Frontal cortex (tissue), 4 donors: ENCODE measurements around the gene CLDN18. TPM values are rescaled to one million over a fixed set of nuclear protein-coding genes. Genes with fewer than 3 reads are reported as not detected.

Source experiments
- DNase-seq, 2 donors: peaks; one replicate each; pipeline ENCODE4 v3.0.0; 2012; ENCODE audit warnings: low spot score in 2 of 2
- FAIRE-seq: peaks from 2 replicates; lab custom pipeline; 2012; peaks lifted over from hg19 to GRCh38; lab: Jason Lieb, UNC
- total RNA-seq: library from RNA; depleted of rRNA; stranded (reverse); fragments of >200 nt; gene quantifications from one replicate; pipeline ENCODE4 v1.2.3, GENCODE V29; 2014
- donor health status: control.
- donor health status: control.
- donor health status: control.

Gene CLDN18
- not detected for total RNA-seq

DNA sequence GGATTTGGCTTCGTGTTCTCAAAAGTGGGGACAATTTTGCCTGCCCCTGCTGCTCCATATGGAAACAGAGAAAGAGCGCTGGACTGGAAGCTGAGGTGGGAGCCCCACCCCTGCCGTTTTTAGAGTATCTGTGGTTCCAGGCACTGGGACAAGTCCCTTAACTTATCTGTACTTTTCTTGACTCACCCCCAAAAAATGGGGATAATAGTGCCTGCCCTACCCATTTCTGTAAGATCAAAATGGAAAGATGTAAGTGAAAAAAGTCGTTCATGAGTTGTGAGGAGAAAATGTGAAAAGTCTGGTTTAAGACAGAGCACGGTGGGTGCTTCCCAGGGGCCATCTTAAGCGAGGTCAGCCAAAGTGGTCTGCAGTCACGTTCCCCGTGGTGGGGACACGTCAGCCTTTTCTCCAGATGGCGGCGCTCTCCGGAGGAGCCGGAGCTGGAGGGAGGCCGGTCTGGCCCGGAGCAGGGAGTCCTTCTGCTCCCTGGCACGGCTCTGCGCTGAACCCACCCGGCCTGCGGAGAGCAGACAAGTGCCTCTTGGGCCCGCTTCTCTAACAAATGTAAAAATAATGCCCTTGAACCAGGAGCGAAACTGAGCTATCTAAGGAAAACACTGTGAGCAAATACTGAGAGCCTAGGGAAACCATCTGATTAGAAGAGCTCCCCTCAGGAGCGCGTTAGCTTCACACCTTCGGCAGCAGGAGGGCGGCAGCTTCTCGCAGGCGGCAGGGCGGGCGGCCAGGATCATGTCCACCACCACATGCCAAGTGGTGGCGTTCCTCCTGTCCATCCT, at the start of gene CLDN18:
Gene CLDN18, plus strand, starts transcription at position 690 of the 797 bp plus-strand sequence. Its CDS starts 61 bp downstream, at position 751.
- DNase-seq (no peak), FAIRE-seq (no peak)

DNA sequence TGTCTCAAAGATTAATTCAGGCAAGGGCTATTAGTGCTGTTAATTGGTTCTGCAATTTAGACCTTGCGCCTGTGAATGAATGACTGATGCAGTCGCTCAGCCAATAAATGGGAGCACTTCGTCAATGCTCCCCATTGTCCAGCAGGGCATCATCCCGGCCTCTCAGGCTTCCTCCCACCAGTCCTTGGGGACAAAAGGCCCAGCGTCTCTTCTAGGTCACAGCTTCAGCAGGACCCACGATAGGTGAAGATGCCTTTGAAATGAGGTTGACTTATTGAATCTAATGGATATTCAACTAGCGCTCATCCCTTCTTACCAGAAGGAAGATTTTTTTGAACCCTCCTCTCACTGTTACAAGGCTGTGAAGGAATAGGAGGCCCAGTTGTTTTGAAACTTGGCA, 47.7 kb upstream of the CLDN18 start:
- no peak for DNase-seq
- FAIRE-seq: no peak

DNA sequence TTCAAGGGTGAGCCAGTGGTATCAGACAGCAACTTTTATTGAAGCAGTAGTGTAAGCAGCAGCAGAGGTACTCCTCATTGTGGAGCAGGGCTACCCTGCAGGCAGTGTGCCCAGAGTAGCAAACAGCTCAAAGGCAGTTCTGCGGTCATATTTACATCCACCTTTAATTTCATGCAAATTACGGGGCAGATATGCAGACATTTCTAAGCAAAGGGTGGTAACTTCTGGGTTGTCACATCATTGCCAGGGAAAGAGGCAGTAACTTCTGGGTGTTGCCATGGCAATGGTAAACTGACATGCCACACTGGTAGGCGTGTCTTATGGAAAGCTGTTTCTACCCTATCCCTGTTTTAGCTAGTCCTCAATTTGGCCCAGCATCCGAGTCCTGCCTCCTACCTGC, 46.5 kb upstream of the CLDN18 start:
- no peak for DNase-seq
- FAIRE-seq: no peak

DNA sequence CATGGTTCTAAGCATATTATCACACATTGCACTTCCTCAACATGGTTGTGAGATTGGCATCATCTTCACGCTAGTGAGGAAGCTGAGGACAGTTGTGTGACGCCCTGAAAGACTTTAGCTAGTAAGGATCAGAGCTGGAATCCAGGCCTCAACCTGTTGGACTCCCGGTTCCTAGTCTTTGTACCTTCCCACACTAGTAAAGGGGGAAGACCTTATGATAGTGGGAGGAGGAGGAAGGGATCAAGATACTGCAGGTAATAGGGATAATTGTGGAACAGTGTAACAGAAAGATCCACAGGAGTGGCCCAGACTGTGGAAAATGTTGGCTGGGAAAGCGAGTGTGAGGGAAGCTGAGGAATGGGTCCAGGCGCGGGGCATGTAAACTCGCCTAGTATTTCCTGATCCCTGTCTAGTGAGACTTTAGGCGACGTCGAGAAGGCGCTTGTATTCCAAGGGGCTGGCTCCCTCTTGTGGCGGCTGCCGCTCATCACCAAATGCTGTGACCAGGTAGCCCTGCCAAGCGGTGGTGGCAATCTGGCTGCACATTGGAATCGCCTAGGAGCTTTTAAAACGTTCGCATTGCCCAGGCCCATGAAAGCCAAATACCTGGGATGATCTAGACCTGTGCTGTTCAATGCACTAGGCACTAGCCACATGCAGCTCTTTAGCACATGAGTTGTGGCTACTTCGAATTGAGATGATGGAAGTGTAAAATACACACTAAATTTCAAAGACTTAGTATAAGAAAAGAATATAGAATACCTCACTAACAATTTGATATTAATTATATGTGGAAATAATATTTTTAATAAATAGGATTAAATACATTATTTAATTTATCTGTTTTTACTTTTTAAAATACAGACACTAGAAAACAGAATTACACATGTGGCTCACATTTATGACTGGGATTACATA, 38.8 kb upstream of the CLDN18 start:
- FAIRE-seq: peak; percentile 50
- DNase-seq: peak; percentile 4 to 34

DNA sequence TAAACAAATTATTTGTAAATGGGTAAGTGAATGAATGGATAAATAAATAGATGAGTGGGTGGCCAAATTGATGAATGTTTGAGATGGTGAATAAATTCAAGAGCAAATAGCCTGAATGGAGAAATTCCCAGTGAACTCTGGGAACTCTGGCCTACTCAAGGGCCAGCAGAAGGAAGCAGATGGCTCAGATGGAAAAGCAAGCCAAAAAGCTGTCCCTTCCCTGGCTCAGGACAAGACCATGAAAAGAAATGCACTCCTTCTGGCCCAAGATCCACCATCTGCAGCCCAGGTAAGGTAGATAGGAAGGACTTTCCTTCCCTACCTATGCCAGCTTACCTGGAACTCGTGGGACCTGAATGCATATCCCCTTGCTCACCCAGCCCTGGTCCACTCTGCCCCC, 37.6 kb upstream of the CLDN18 start:
- FAIRE-seq: no peak
- DNase-seq: no peak

DNA sequence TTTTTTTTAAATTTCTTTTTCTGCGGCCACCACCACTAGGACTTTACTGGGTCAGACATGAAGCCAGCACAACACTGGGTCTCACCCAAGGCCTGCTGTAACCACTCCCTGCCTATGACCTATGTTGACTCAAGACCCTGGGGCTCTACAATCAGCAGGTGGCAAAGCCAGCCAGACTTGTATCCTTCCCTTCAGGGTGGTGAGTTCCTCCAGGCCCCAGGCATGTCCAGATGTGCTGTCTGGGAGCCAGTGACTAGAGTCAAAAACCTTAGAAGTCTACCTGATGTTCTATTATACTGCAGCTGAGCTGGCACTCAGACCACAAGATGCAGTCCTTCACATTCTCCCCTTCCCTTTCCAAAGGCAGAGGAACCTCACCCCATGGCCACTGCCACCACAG, 31.6 kb upstream of the CLDN18 start:
- FAIRE-seq: no peak
- no peak for DNase-seq

DNA sequence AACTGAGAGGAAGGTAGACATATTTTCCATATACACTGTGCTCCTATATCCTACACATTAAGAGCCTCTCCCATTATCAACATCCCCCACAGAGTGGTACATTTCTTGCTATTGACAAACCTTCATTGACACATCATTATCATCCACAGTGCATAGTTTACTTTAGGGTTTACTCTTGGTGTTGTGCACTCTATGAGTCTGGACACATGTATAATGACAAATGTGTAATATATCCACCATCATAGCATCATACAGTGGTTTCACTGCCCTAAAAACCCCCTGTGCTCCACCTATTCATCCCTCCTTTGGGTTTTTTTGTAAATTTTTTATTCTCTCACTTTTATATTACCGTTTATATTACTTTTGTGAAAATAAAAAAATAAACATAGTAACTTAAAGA, 22.2 kb upstream of the CLDN18 start:
- DNase-seq (no peak), FAIRE-seq (no peak)

DNA sequence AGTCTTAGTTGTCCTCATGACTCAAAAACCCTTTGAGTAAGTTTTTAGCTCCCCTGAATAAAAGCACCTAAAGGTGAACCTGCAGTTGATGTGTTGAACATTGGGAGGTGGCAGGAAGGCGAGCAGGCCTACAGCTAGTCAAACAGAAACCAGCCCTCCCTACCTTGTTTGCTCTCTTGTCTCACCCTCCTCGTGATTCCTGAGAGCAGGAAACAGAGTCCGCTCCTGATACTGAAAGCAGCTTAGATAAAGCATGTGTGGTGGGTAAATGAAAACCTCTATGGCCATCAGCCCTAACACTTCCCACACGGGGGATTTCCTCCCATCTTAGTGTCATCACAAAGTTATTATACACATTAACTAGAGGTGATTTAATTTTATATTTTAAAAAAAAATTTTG, 21.8 kb upstream of the CLDN18 start:
- FAIRE-seq (no peak), DNase-seq (no peak)

DNA sequence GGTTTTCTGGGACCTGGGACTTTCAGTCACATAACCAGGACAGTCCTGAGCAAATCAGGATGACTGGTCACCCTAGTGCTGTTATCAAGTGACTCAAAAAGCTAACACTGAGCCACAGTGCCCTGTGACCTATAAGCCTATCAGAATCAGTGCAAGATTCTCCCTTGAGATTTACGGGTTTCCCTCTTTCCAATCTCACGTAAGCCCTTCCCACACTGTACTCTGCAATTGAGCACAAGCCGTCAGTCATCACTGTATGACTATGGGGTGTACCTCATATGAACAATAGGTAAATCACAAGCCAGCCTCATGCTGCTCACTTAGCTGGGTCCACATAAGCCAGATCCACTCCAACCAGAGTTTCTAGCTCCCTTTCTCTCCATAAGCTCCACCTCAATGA, 21.0 kb upstream of the CLDN18 start:
- FAIRE-seq: no peak
- no peak for DNase-seq

DNA sequence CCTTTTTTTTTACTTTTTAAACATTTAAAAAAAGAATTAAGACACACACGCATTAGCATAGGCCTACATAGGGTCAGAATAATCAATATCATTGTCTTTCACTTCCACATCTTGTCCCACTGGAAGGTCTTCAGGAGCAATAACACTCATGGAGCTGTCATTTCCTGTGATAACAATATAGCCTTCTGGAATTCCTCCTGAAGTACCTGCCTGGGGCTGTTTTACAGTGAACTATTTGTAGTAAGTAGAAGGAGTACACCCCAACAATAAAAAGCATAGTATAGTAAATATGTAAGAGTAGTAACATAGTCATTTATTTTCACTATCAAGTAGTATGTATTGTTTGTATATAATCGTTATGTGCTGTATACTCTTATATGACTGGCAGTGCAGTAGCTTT, 19.5 kb upstream of the CLDN18 start:
- DNase-seq (no peak), FAIRE-seq (no peak)

DNA sequence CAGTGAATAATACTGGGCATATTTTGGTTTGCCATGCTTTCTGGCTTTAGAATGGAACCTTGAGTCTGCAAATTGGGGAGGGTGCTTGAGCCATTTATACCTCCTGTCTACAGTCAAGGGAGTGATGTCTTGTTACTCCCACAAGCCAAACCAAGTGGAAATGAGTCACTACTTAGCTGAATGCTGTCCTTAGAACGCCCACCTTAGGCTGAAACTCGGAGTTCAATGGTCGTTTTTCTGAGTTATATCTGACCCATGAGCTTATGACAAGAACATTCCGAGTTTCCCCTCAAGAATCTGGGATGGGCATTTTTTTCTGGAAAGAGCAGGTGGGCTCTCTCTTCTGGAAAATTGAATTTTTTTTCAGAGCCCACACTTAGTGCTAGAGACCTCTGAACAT, 17.4 kb upstream of the CLDN18 start:
- DNase-seq (no peak), FAIRE-seq (no peak)

DNA sequence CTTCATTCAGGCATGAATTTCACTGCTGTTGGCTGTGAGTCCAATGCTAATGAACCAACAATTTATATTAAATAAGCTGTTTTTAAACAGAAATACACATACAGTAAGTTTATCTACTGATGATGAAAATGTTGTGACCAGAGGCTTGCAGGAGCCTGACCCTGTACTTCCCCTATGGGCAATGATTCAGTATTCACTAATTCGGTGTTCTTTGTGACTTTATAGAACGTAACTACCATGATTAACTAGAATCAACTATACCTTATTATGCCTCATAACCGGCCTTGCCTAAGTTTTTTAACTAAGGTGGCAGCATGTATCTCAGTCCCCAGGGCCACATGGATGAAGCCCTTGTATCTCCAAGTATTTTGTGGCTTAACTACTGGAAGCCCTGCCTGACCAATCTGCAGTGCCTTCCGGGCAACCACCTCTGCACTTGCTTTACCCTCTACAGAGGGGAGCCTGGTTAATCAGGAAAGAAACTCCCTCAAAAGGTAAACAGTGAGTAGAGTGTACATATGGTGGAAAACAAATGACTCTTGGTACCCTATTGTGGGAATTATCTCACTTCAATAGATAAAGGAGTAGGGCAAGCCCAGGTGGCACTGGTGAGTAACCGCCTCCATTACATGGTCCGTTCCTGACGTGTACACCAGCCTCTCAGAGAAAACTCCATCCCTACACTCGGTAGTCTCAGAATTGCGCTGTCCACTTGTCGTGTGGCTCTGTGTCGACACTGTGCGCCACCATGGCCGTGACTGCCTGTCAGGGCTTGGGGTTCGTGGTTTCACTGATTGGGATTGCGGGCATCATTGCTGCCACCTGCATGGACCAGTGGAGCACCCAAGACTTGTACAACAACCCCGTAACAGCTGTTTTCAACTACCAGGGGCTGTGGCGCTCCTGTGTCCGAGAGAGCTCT, 11.6 kb upstream of the CLDN18 start:
- DNase-seq (no peak), FAIRE-seq (no peak)

DNA sequence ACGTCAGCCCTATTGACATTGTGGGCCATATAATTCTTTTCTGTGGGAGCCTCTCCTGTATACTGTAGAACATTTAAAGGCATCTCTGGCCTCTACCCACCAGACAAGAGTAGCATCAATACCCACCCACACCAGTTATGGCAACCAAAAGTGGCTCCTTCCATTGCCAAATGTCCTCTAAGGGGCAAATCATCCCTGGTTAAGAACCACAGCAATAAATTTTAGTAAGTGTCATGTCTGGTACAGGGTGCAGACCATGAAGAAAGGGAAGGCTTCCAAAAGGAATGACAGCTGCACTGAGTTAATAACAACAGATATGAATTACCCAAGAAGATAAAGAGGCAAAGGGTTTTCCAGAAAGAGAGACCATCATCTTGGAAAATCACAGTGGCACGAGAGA, 6.9 kb upstream of the CLDN18 start:
- no peak for DNase-seq
- FAIRE-seq: no peak

DNA sequence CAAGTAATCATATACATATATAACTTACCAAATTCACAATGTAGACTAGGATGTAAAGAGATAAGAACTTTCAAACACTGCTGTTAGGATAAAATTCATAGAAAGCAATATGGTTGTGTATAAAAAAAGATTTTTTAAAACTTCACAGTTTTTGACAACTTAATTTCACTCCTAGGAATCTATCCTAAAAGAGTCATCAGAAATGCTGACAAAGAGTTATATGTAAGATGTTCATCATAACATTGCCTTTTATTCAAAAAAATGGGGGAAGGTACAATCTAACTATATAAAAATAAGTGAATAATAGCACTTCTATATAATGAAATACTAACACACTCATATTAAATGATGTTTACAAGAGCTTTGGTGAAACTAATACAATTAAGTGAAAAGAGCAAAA, 4.3 kb upstream of the CLDN18 start:
- FAIRE-seq: no peak
- DNase-seq: no peak

DNA sequence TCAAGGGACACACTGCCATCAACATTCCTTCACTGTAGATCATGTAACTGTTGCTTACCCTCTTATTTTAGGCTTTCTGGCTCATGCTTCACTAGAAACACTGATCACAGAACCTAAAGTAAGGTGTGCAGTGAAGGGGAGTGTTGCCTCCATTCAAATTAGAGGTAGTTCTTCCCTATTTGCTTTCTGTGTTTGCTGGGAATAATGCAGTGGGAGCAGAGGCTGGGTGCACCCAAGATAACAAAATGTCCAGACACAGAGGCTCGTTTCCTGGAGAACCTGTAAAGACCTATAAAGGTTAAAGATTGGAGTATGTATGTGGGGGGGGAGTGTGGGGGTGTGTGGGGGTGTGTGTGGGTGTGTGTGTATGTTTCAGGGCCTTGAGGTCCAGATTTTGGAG, 2.1 kb upstream of the CLDN18 start:
- no peak for FAIRE-seq
- no peak for DNase-seq

DNA sequence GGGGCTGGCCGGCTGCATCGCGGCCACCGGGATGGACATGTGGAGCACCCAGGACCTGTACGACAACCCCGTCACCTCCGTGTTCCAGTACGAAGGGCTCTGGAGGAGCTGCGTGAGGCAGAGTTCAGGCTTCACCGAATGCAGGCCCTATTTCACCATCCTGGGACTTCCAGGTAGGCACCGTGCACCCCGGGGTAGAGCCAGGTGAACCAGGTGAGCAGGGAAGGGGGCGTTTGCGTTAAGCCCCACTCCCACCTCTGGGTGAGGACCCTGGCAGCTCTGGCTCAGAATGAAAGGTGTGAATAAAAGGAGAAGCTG, 267 bp downstream of the CLDN18 start:
- no peak for FAIRE-seq
- DNase-seq: no peak

DNA sequence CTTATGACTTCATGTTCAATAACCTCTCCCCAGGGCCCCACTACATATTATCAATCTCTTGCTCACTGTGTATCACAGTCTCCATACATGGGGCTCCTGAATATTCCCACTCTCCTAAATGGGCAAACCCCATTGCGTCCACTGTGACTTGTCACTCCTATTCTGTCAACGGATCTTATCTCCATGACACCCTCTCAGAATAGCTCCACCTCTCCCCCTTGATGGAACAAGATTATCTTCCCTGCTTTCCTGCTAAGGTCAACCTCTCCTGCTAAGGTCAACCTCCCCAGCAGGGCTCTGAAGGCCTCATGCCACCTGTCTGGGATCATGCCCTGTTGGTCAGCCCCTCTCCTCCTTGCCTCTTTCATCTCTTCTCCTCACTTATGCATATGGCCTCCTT, 1.8 kb downstream of the CLDN18 start:
- DNase-seq: no peak

DNA sequence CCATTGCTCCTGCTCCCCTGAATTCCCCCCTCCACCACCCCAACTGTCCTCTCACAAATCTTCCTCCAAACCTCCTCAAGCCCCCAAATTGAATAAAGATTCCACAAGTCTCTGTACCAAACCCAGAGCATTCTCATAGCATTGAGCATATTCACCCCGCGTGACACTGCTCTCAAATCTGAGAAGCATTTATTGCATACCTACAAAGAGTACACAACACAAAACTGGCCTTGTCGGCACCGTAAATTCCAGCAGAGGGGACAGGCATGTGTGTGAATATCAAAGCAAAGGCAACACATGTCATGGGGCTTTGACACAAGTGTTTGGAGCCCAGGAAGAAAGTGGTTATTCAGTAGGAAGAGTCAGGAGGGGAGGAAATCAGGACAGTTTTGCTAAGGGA, 2.6 kb downstream of the CLDN18 start:
- FAIRE-seq (no peak), DNase-seq (no peak)

More for the DNA sequence above, 1.8 kb downstream of the CLDN18 start:
- FAIRE-seq: no peak

DNA sequence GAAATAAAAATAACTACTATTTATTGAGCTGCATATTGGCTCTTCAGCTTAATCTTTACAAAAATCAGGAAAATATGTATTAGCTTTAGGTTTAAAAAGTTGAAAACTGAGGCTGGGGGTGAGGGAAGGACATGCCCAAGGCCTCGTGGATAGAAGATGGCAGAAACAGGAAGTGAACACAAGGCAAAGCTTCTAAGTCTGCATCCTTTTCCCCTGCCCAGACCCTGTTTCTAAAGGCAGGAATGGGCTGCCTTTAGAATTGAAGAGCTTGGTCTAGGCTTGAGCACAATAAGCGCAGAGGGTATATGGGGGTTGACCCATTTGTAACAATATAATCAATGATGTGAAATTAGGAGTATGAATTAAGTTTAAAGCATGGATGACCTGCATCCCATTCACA, 6.1 kb downstream of the CLDN18 start:
- DNase-seq: no peak
- no peak for FAIRE-seq
